ENCODE results near the gene DIPK1A.

DNA sequence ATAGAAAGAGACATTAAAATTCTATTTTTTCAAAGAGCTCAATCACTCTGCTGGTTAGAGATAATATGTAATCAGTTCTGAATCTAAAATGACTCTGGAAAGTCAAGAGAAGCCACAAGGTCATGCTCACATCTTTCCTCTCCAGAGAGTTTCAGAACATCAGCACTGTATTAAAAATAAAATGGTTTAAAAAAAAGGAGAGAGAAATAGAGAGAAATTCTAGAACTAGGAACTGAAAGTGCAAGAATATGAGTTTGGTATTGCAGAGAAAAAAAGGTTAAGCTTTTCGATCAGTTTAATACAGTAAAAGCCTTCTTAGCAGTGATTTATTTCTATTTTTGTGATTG is 44.0 kb upstream of the DIPK1A start:
- TF ChIP-seq SUZ12 (IDR thresholded peaks at IDR 0.05; ENCODE audit: extremely low read depth, insufficient read depth, insufficient read length) (no peak), YY1 (IDR thresholded peaks at IDR 0.05; ENCODE audit: insufficient read depth, insufficient read length) (no peak), ZNF274 (IDR thresholded peaks at IDR 0.05; ENCODE audit: low read depth, low read length) (no peak)
